Left kidney (tissue), 2 donors: Measurements from ENCODE around the gene CAMTA2. TPM values are rescaled to one million over a fixed set of nuclear protein-coding genes. Genes with fewer than 3 reads are reported as not detected.

Experiments
- DNase-seq: peaks from one replicate; pipeline ENCODE4 v3.0.0-alpha.2; 2013
- polyA plus RNA-seq: library from polyadenylated mRNA; unstranded; fragments of 120-200 nt; gene quantifications from one replicate; pipeline ENCODE4 v1.2.1, GENCODE V29; 2013; ENCODE audit not compliant: insufficient read length

CAMTA2 gene
- polyA plus RNA-seq, 1 donor: 31.7 TPM

- DNase-seq: no peak
Observed at GRCh38 chr17:4968486-4969046, 18.9 kb downstream of the CAMTA2 start.

GRCh38 chr17:4967539-4968485 is 19.7 kb downstream of the CAMTA2 start, which contains the start of gene SPAG7:
Gene SPAG7 (minus strand): TSS chr17:4967817. CDS start chr17:4967804, 13 bp downstream.
- peak; percentile 97 for DNase-seq

DNA sequence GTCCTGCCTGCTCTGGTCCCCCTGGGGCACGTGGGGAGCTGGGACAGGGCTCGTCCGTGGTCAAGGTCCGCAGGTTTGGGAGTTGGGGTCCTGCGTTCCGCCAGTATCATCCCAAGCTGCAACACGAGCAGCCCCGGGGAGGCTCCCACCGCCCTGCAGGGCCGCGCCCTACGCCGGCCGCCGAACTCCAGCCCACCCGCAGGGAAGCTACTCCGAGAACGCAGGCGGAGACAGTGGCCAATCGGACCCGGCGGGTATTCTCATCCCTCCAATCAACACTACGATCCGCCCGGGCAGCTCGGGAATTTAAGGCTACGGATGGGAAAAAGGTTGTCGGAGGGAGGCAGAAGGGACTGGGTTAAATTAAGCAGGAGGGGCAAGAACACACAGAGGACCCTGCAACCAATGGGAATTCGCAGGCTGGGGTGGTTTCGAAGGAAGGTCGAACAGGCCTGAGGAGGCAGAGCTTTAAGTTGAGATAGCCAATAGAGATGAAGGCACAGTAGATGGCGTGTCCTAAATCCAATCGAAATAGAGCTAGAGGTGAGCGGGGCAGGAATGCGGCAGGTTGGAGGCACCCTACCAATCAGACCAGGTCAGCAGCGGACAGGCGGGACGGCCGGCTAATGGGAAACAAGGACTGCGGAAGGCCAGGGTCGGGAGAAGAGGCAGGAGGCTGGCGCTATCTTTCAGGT is 20.5 kb downstream of the CAMTA2 start:
- peak; percentile 99 for DNase-seq

DNA sequence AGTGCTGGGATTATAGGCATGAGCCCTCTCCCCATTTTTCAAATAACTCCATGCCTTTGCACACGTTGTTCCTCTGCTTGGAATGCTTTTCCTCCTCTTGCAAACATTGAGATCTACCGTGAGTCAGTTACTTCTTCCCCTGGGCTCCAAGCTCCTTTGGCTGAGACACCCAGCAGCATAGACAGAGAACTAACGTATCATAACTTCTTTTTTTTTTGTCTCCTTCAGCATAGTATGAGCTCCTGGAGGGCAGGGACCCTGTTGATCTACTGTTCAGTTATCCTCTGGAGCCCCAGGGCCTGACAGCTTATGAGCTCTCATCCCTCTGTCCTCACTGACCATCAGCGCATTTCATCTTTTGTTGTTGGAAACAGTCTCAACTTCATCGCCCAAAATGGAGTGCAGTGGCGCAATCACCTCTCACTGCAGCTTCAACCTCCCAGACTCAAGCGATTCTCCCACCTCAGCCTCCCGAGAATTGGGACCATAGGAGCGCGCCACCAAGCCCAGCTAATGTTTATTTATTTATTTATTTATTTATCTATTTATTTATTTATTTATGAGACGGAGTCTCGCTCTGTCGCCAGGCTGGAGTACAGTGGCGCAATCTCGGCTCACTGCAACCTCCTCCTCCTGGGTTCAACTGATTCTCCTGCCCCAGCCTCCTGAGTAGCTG is 22.0 kb downstream of the CAMTA2 start:
- DNase-seq: no peak

GRCh38 chr17:4960279-4960922 is 27.1 kb downstream of the CAMTA2 start:
- no peak for DNase-seq

DNA sequence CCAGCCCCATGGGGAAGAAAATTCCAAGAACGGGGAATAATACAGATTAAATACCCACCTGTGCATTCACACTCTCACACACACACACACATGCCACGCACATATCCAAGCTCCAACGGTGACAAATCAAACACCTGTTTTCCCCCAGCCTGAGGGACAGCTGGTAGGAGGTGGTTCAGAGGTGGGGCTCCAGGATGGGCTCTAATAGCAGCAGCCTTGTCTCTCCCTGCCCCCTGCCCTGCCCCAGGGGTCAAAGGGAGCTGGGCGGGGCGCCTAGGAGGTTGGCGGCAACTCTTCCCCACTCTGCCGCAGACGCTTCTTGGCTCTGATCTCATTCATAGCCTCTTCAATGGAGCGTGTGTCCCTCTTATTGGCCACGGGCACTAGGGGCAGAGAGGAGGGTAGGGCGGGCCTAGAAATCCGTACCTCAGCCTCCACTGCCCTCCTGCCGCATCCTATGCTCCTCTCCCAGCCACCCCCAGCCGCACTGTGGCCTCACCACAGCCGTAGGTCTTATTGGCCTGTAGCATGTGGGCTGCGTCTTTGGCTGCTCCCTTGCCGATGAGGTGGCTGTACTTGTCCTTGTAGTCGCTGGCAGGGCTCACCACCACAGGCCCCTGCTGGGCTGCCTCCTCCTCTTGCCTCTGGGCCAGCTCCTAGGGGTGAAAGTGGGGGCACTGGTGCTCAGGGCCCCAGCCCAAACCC is 28.1 kb downstream of the CAMTA2 start:
- DNase-seq: no peak

DNA sequence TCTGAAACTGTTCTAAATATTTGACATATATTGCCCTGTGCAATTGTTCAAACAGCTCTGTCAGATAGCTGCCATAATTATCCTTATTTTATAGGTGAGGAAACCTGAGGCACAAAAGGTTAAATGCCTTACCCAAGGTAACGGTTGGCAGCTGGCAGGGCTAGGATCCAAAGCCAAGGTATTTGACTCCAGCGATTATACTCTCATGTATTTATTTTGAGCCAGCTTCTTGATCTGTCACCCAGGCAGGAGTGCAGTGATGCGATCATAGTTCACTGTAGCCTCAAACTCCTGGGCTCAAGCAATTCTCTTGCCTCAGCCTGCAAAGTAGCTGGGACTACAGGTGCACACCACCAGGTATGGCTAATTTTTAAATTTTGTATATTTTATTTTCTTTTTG is 29.4 kb downstream of the CAMTA2 start:
- DNase-seq: no peak

- no peak for DNase-seq
Observed at GRCh38 chr17:4956493-4957061, 30.9 kb downstream of the CAMTA2 start.

- DNase-seq: no peak
Observed at GRCh38 chr17:4955091-4955490, 32.4 kb downstream of the CAMTA2 start.

DNA sequence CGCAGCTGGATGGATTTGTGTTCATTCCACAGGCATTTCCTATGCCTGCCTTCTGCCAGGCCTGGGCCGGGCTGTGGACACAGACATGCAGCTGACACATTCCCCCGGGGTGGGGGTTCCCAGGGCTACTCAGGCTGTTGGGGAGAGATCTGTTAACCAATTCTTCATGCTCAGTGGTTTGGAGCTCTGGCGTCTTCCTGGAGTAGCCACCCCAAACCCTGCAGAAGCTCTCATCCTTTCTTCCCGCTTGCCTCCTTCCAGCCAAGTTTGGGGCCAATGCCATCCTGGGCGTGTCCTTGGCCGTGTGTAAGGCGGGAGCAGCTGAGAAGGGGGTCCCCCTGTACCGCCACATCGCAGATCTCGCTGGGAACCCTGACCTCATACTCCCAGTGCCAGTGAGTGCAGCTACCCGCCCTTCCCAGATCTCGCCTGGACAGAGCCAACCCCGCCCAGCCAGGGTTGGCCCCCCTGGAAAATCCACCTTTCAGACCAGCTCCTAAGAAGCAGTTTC is 34.0 kb downstream of the CAMTA2 start:
- DNase-seq: no peak

GRCh38 chr17:4951486-4951885 is 36.0 kb downstream of the CAMTA2 start:
- no peak for DNase-seq

GRCh38 chr17:4950746-4951204 is 36.7 kb downstream of the CAMTA2 start, which contains the start of gene ENO3:
Gene ENO3 (plus strand): TSS chr17:4951119. CDS start chr17:4951830, 711 bp downstream.
- DNase-seq: no peak

- no peak for DNase-seq
Observed at GRCh38 chr17:4950075-4950745, 37.3 kb downstream of the CAMTA2 start.

DNA sequence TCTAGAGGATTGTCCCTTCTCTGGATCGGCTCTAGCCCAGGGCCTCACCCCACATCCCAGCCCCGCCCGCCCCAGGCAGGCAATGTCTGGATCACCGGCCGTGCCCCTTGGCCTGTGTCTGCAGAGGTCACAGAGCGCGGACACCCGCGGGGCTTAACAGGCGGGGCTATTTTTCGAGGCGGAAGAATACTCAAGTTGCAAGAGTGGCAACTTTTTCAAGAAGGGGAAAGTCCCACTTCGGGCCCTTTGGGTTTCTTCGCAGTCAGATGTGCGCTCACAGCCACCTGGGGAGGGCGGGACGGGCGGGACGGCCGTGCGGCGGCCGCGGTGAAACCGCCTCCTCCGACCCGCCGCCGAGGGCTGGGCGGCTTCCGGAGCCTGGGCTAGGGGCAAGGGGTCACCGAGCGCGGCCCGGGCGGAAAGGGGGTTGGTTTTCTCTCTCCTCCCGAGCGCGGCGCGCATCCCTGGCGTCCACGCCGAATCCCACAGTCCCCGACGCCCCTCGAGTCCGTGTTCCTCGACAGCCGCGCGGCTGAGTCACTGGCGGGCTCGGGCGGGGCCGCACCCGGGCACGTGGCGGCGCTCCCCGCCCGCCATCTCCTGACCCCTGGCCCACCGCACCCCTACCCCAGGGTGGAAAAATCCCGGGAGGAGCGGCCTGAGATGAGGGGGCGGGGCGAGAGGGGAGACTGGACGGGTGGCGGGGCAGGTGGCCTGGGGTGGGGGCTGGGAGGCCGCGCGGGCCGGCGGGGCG is 38.0 kb downstream of the CAMTA2 start:
- DNase-seq: no peak

DNA sequence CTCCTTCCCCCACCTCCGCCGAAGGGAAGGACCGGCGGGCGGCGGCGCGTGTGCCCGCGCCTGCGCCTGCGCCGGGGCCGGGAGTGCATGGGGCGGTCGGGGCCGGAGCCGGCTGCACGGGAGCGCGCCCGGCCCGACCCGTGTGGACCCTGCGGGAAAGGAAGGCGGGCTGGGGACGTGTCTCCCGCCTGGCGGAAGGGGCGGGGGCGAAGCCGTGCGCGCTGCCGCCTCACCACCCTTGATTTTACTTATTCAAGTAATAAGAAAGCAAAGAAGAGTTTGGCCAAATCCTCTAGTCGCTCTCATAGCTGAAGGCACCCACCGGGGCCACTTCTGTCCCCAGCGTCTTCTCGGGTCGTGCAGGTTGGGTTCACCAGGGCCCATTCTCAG is 38.5 kb downstream of the CAMTA2 start:
- peak; percentile 91 for DNase-seq

- peak; percentile 88 for DNase-seq
Observed at GRCh38 chr17:4948166-4948930, 39.1 kb downstream of the CAMTA2 start, which contains the start of gene PFN1. Gene PFN1 (minus strand): TSS chr17:4948530. CDS start chr17:4948394, 136 bp downstream.

DNA sequence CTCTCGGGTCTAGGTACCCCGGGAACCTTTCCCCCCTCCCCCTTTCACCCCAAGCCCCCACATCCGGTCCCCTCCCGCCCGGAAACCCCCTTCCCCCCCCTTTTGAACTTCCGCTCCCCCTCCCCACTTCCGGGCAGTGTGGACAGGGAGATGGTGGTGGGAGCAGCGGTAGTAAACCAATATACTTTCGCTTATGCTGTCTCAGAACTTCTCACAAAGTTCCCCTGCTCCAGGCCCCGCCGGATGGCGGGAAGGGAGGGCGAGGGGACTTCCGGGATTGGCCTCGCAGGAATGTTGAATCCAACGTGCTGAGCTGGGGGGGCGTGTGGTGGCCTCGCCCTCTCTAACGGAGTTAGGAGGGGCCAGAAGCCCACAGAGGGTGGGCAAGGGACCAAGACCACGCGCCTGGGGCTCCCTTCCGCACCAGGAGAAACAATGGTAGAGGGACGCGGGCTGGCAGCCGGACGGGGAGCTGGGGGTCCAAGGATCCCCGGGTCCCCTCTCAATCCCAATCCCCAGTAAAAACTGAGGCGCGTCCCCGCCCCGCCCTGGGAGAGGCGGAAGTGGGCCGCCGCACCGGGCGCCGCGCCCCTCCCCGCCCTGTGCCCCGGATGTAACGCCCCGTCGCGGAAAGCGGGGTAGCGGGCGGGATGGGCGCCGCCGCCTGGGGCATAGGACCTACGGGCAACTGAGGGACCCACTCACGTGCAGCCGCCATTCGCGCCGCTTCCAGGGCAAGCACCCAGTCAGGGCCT is 39.9 kb downstream of the CAMTA2 start:
- DNase-seq: no peak
